ENCODE results near the gene GMPPB. TPM values are rescaled to one million over a fixed set of nuclear protein-coding genes. Genes with fewer than 3 reads are reported as not detected.
"Not testable (repeated sequence)": the region's sequence is repeated elsewhere in the genome, so short reads cannot be mapped to it uniquely, and the experiment has no call there.

GMPPB gene
- total and polyA plus RNA-seq, 9 of the 15 experiments (the other 6 are each of a cell fraction or from before 2014, with no cell fraction given): 0.53 to 17.4 (median 8.1) TPM

- DNase-seq (ENCODE audit: extremely low read depth in 1 of 4, low spot score in 3 of 4); H4K20me1 ChIP-seq (replicated peaks; ENCODE audit: control insufficient read depth, insufficient read depth, low read length); FAIRE-seq; CTCF ChIA-PET (ENCODE audit: low intra/inter-chr PET ratio); H3K9me1 ChIP-seq (ENCODE audit: control insufficient read depth, insufficient read depth, low read length); H3K27ac ChIP-seq (ENCODE audit: extremely low read depth, low read depth, low read length); H3K9me3 ChIP-seq (replicated peaks; ENCODE audit: control insufficient read depth, insufficient read depth, low read depth, low read length); POLR2A ChIA-PET; intact Hi-C loops (cut with micrococcal nuclease); H3K9ac ChIP-seq (ENCODE audit: insufficient read depth in 1 of 2, low read depth in 2 of 2, low read length in 2 of 2); H3K4me3 ChIP-seq; H2AFZ ChIP-seq (ENCODE audit: low read depth, low read length); BruUV-seq (replicated peaks); H3K4me2 ChIP-seq (ENCODE audit: insufficient read depth, low read length); ATAC-seq; in situ Hi-C loops (cut with MboI); H3K27me3 ChIP-seq (ENCODE audit: control insufficient read depth in 2 of 2, insufficient read depth in 2 of 2, low read length in 2 of 2): not testable (repeated sequence)
- Histone ChIP-seq H3K4me1 (replicated peaks in 1 of 2; ENCODE audit: control insufficient read depth in 2 of 2, insufficient read depth in 2 of 2, low read length in 2 of 2) (peaks cover 6 to 33% of the 10 kb centered on the region in 2 experiments; a peak in 4 of 5 replicates), H3K36me3 (ENCODE audit: control insufficient read depth, insufficient read depth, low read length) (peaks cover 15% of the 10 kb centered on the region; the same call in 1 of the 3 replicates), H3K79me2 (ENCODE audit: control insufficient read depth, insufficient read depth, low read length) (peaks cover 22% of the 10 kb centered on the region)
- WGBS (ENCODE audit: insufficient coverage, low coverage, missing lambda C conversion rate): 78% methylated on average over 4 of the region's 12 CpGs
- TF ChIP-seq POLR2G (IDR thresholded peaks at IDR 0.05; ENCODE audit: low read depth, low read length): 0 out of 2 replicates have a peak, but pooled peaks have one; percentile 13
Measured at GRCh38 chr3:49687424-49687795, 36.3 kb downstream of the GMPPB start.

DNA sequence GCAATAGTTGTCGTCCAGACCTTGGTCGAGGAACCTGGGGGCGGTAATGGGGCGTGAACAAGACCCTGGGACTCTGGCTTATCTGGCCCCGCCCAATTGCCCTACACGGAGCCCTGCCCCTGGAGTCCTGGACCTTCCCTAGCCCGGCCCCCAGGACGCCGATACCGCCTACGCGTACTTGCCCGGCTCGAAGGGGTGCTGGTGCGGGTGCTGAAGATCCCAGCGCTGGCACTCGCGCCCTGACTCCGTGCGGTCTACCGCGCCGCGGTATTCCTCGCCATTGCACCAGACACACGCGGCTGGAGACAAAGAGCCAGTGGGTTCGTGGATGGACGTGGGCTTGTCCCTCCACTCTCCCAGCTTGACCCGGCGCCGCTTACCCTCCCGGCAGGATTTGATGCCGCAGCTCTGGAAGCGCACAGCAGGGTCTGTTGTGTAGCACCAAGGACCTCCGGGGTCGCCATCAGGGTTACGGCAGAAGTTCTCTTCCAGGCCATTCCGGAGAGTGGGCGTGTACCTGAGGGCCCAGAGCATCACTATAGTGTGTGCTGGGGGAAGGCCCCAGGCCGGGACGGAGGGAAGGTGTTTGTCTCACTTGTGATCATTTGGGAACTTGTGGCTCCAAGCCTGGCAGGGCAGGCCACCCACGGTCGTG is 36.9 kb downstream of the GMPPB start:
- TF ChIP-seq, protein P1, sequence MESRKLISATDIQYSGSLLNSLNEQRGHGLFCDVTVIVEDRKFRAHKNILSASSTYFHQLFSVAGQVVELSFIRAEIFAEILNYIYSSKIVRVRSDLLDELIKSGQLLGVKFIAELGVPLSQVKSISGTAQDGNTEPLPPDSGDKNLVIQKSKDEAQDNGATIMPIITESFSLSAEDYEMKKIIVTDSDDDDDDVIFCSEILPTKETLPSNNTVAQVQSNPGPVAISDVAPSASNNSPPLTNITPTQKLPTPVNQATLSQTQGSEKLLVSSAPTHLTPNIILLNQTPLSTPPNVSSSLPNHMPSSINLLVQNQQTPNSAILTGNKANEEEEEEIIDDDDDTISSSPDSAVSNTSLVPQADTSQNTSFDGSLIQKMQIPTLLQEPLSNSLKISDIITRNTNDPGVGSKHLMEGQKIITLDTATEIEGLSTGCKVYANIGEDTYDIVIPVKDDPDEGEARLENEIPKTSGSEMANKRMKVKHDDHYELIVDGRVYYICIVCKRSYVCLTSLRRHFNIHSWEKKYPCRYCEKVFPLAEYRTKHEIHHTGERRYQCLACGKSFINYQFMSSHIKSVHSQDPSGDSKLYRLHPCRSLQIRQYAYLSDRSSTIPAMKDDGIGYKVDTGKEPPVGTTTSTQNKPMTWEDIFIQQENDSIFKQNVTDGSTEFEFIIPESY (CRISPR knock-in tag; IDR thresholded peaks at IDR 0.05): peak; percentile 84
- TF ChIP-seq POLR2G (IDR thresholded peaks at IDR 0.05; ENCODE audit: low read depth, low read length): peak; percentile 31; the same call in 1 of the 2 replicates
- POLR2A ChIA-PET; H3K27ac ChIP-seq (ENCODE audit: extremely low read depth, low read depth, low read length); H2AFZ ChIP-seq (ENCODE audit: low read depth, low read length); H3K9me3 ChIP-seq (replicated peaks; ENCODE audit: control insufficient read depth, insufficient read depth, low read depth, low read length); H3K27me3 ChIP-seq (ENCODE audit: control insufficient read depth in 2 of 2, insufficient read depth in 2 of 2, low read length in 2 of 2); DNase-seq (ENCODE audit: extremely low read depth in 1 of 4, low spot score in 3 of 4); BruUV-seq (replicated peaks); in situ Hi-C loops (cut with MboI); CTCF ChIA-PET (ENCODE audit: low intra/inter-chr PET ratio); H3K4me3 ChIP-seq; H3K4me2 ChIP-seq (ENCODE audit: insufficient read depth, low read length); H3K9ac ChIP-seq (ENCODE audit: insufficient read depth in 1 of 2, low read depth in 2 of 2, low read length in 2 of 2); ATAC-seq; H3K9me1 ChIP-seq (ENCODE audit: control insufficient read depth, insufficient read depth, low read length); intact Hi-C loops (cut with micrococcal nuclease); FAIRE-seq; H4K20me1 ChIP-seq (replicated peaks; ENCODE audit: control insufficient read depth, insufficient read depth, low read length): not testable (repeated sequence)
- H3K36me3 ChIP-seq (ENCODE audit: control insufficient read depth, insufficient read depth, low read length): peaks cover 20% of the 10 kb centered on the region; the same call in 1 of the 3 replicates
- peaks cover 22% of the 10 kb centered on the region for H3K79me2 ChIP-seq (ENCODE audit: control insufficient read depth, insufficient read depth, low read length)
- WGBS (ENCODE audit: insufficient coverage, low coverage, missing lambda C conversion rate): 92% methylated on average over 7 of the region's 44 CpGs
- peaks cover 6 to 33% of the 10 kb centered on the region in 2 experiments; a peak in 4 of 5 replicates for H3K4me1 ChIP-seq (replicated peaks in 1 of 2; ENCODE audit: control insufficient read depth in 2 of 2, insufficient read depth in 2 of 2, low read length in 2 of 2)

- ATAC-seq; intact Hi-C loops (cut with micrococcal nuclease); H3K4me2 ChIP-seq (ENCODE audit: insufficient read depth, low read length); POLR2A ChIA-PET; H3K27ac ChIP-seq (ENCODE audit: extremely low read depth, low read depth, low read length); H3K9me1 ChIP-seq (ENCODE audit: control insufficient read depth, insufficient read depth, low read length); H3K4me3 ChIP-seq; H3K9ac ChIP-seq (ENCODE audit: insufficient read depth in 1 of 2, low read depth in 2 of 2, low read length in 2 of 2); DNase-seq (ENCODE audit: extremely low read depth in 1 of 4, low spot score in 3 of 4); H2AFZ ChIP-seq (ENCODE audit: low read depth, low read length); in situ Hi-C loops (cut with MboI); H4K20me1 ChIP-seq (replicated peaks; ENCODE audit: control insufficient read depth, insufficient read depth, low read length); H3K27me3 ChIP-seq (ENCODE audit: control insufficient read depth in 2 of 2, insufficient read depth in 2 of 2, low read length in 2 of 2); FAIRE-seq; CTCF ChIA-PET (ENCODE audit: low intra/inter-chr PET ratio); H3K9me3 ChIP-seq (replicated peaks; ENCODE audit: control insufficient read depth, insufficient read depth, low read depth, low read length); BruUV-seq (replicated peaks): not testable (repeated sequence)
- WGBS (ENCODE audit: insufficient coverage, low coverage, missing lambda C conversion rate): 97% methylated on average over 11 of the region's 29 CpGs
- peaks cover 6 to 30% of the 10 kb centered on the region in 2 experiments; a peak in 4 of 5 replicates for H3K4me1 ChIP-seq (replicated peaks in 1 of 2; ENCODE audit: control insufficient read depth in 2 of 2, insufficient read depth in 2 of 2, low read length in 2 of 2)
- peaks cover 26% of the 10 kb centered on the region; the same call in 1 of the 3 replicates for H3K36me3 ChIP-seq (ENCODE audit: control insufficient read depth, insufficient read depth, low read length)
- H3K79me2 ChIP-seq (ENCODE audit: control insufficient read depth, insufficient read depth, low read length): peaks cover 18% of the 10 kb centered on the region; the same call in 2 of the 3 replicates
Measured at GRCh38 chr3:49686346-49686745, 37.4 kb downstream of the GMPPB start.

All from K562 (cell line).